Erythroblast (primary cell): ENCODE measurements around the gene SUPT20HL1.

Experiments
- GATA1 ChIP-seq: IDR thresholded peaks from 2 replicates; pipeline ENCODE4 v1.6.1; 2011; ENCODE audit warnings: low read depth, mild to moderate bottlenecking, control low read depth, low read length, moderate library complexity
- POLR2A ChIP-seq: IDR thresholded peaks from 2 replicates; pipeline ENCODE4 v1.6.1; 2011; ENCODE audit warnings: mild to moderate bottlenecking, low read length

- TF ChIP-seq POLR2A = no peak
- no peak for TF ChIP-seq GATA1
These were observed 20.5 kb upstream of the SUPT20HL1 start for GRCh38 chrX:24339911-24340310.
